H9 (cell line): ENCODE measurements around the gene NR1I2. TPM values are rescaled to one million over a fixed set of nuclear protein-coding genes. Genes with fewer than 3 reads are reported as not detected.

Experiments
- DNase-seq: peaks from one replicate; pipeline ENCODE4 v3.0.0-alpha.2; 2017
- H2AFZ ChIP-seq: one replicate; pipeline ENCODE4 v1.6.1; 2013; ENCODE audit warnings: mild to moderate bottlenecking, low read length, control low read depth, moderate library complexity
- H2AK5ac ChIP-seq: 2 replicates; pipeline ENCODE4 v1.6.1; 2013; ENCODE audit warnings: low read length, control low read depth, mixed read lengths; ENCODE audit not compliant: insufficient read length
- H2BK120ac ChIP-seq: one replicate; pipeline ENCODE4 v1.6.1; 2013; ENCODE audit warnings: low read depth, mild to moderate bottlenecking, low read length, control low read depth, inconsistent platforms; ENCODE audit not compliant: poor library complexity, severe bottlenecking
- H2BK12ac ChIP-seq: 2 replicates; pipeline ENCODE4 v1.6.1; 2013; ENCODE audit warnings: low read length, control low read depth, mixed read lengths, low read depth; ENCODE audit not compliant: insufficient read length
- H2BK15ac ChIP-seq: 2 replicates; pipeline ENCODE4 v1.6.1; 2013; ENCODE audit warnings: low read depth, low read length, control low read depth
- H2BK20ac ChIP-seq: one replicate; pipeline ENCODE4 v1.6.1; 2013; ENCODE audit warnings: low read depth, mild to moderate bottlenecking, low read length, control low read depth, inconsistent platforms; ENCODE audit not compliant: poor library complexity, severe bottlenecking
- H2BK5ac ChIP-seq: 2 replicates; pipeline ENCODE4 v1.6.1; 2013; ENCODE audit warnings: low read length, control low read depth, mixed read lengths; ENCODE audit not compliant: insufficient read length
- H3K14ac ChIP-seq: 2 replicates; pipeline ENCODE4 v1.6.1; 2013; ENCODE audit warnings: low read length, control low read depth; ENCODE audit not compliant: insufficient read depth
- H3K18ac ChIP-seq: 2 replicates; pipeline ENCODE4 v1.6.1; 2013; ENCODE audit warnings: low read depth, mild to moderate bottlenecking, mixed read lengths, low read length, control low read depth; ENCODE audit not compliant: insufficient read length
- H3K23ac ChIP-seq: 2 replicates; pipeline ENCODE4 v1.6.1; 2013; ENCODE audit warnings: low read length, control low read depth, mixed read lengths, low read depth; ENCODE audit not compliant: insufficient read length
- H3K23me2 ChIP-seq: 2 replicates; pipeline ENCODE4 v1.6.1; 2013; ENCODE audit warnings: low read depth, mild to moderate bottlenecking, mixed read lengths, low read length, control low read depth; ENCODE audit not compliant: insufficient read length, poor library complexity, severe bottlenecking
- H3K27ac ChIP-seq: 2 replicates; pipeline ENCODE4 v1.5.1; 2013; ENCODE audit warnings: low read length, control low read depth, mixed read lengths, low read depth; ENCODE audit not compliant: insufficient read length
- H3K27me3 ChIP-seq: 2 replicates; pipeline ENCODE4 v1.6.1; 2013; ENCODE audit warnings: low read length, control low read depth, inconsistent platforms; ENCODE audit not compliant: insufficient read depth
- H3K4ac ChIP-seq: 2 replicates; pipeline ENCODE4 v1.6.1; 2013; ENCODE audit warnings: low read depth, mild to moderate bottlenecking, control low read depth, inconsistent platforms, low read length, moderate library complexity
- H3K4me1 ChIP-seq: 2 replicates; pipeline ENCODE4 v1.6.1; 2013; ENCODE audit warnings: low read length, control low read depth, inconsistent platforms; ENCODE audit not compliant: insufficient read depth
- H3K4me2 ChIP-seq: 2 replicates; pipeline ENCODE4 v1.6.1; 2013; ENCODE audit warnings: low read length, control low read depth, mixed read lengths; ENCODE audit not compliant: insufficient read length, insufficient read depth
- H3K56ac ChIP-seq: 2 replicates; pipeline ENCODE4 v1.6.1; 2013; ENCODE audit warnings: low read depth, mild to moderate bottlenecking, mixed read lengths, low read length, control low read depth; ENCODE audit not compliant: insufficient read length
- H3K79me1 ChIP-seq: 2 replicates; pipeline ENCODE4 v1.6.1; 2013; ENCODE audit warnings: low read depth, mild to moderate bottlenecking, moderate library complexity, low read length, control low read depth, inconsistent platforms; ENCODE audit not compliant: insufficient read depth, poor library complexity, severe bottlenecking
- H3K79me2 ChIP-seq: 2 replicates; pipeline ENCODE4 v1.6.1; 2013; ENCODE audit warnings: low read length, control low read depth, inconsistent platforms; ENCODE audit not compliant: insufficient read depth
- H3K9ac ChIP-seq: 2 replicates; pipeline ENCODE4 v1.6.1; 2013; ENCODE audit warnings: low read length, control low read depth, mixed read lengths; ENCODE audit not compliant: insufficient read length; ENCODE audit errors: extremely low read depth
- H3K9me3 ChIP-seq: one replicate; pipeline ENCODE4 v1.6.1; 2013; ENCODE audit warnings: low read depth, low read length, inconsistent platforms; ENCODE audit not compliant: control insufficient read depth
- H3T11ph ChIP-seq: one replicate; pipeline ENCODE4 v1.6.1; 2013; ENCODE audit warnings: mild to moderate bottlenecking, low read length, control low read depth, inconsistent platforms
- H4K20me1 ChIP-seq: one replicate; pipeline ENCODE4 v1.6.1; 2013; ENCODE audit not compliant: control insufficient read depth, insufficient read length, insufficient read depth
- H4K5ac ChIP-seq: 2 replicates; pipeline ENCODE4 v1.6.1; 2013; ENCODE audit warnings: low read depth, mild to moderate bottlenecking, mixed read lengths, low read length, control low read depth; ENCODE audit not compliant: insufficient read length
- H4K8ac ChIP-seq: replicated peaks from 2 replicates; pipeline ENCODE4 v1.6.1; 2013; ENCODE audit warnings: low read length, control low read depth, mixed read lengths, low read depth; ENCODE audit not compliant: insufficient read length
- H4K91ac ChIP-seq: 2 replicates; pipeline ENCODE4 v1.6.1; 2013; ENCODE audit warnings: low read depth, mild to moderate bottlenecking, moderate library complexity, mixed read lengths, low read length, control low read depth; ENCODE audit not compliant: insufficient read length
- H3K27ac Mint-ChIP-seq, 3 experiments: 2 replicates in 2 of 3; 3 replicates in 1 of 3; pipeline ENCODE4 v1.8.0; 2020 to 2021; ENCODE audit warnings: mixed read lengths in 3 of 3, mild to moderate bottlenecking in 1 of 3, moderate library complexity in 1 of 3
- H3K27me3 Mint-ChIP-seq: 2 replicates; pipeline ENCODE4 v1.8.0; 2021; ENCODE audit warnings: low read depth, mild to moderate bottlenecking, moderate library complexity, mixed read lengths
- H3K36me3 Mint-ChIP-seq, 3 experiments: 2 replicates in 2 of 3; 3 replicates in 1 of 3; pipeline ENCODE4 v1.8.0; 2020 to 2021; ENCODE audit warnings: low read depth in 3 of 3, mixed read lengths in 3 of 3; ENCODE audit not compliant: insufficient read depth in 1 of 3
- H3K4me1 Mint-ChIP-seq, 2 experiments: 2 replicates each; pipeline ENCODE4 v1.8.0; 2020; ENCODE audit warnings: mixed read lengths in 2 of 2
- H3K4me3 Mint-ChIP-seq, 2 experiments: 2 replicates in 1 of 2; 3 replicates in 1 of 2; pipeline ENCODE4 v1.8.0; 2020 to 2021; ENCODE audit warnings: mild to moderate bottlenecking in 2 of 2, mixed read lengths in 2 of 2, moderate library complexity in 1 of 2
- H3K9me3 Mint-ChIP-seq, 2 experiments: 2 replicates in 1 of 2; 3 replicates in 1 of 2; pipeline ENCODE4 v1.8.0; 2020; ENCODE audit warnings: mild to moderate bottlenecking in 2 of 2, mixed read lengths in 2 of 2, moderate library complexity in 1 of 2
- WGBS: extraction: QIAGEN DNeasy Blood & Tissue Kit; methylation state at CpG from one replicate; pipeline ENCODE4 v1.1.7; 2013; ENCODE audit warnings: missing lambda C conversion rate, low lambda C conversion rate, mixed read lengths; ENCODE audit not compliant: insufficient read length; ENCODE audit errors: extremely low coverage; 5-methylcytosine and 5-hydroxymethylcytosine counted together
- total RNA-seq: library from RNA; stranded (reverse); gene quantifications from 2 replicates; pipeline ENCODE4 v1.2.1, GENCODE V29; 2021
- TF ChIP-seq, protein P1 (sequence below): fragments of 200-600 bp; sonication (generic); conservative IDR thresholded peaks from 3 replicates; pipeline ENCODE4 v1.8.0; 2021; ENCODE audit warnings: antibody characterized with exemption, mild to moderate bottlenecking

Gene NR1I2
- total RNA-seq, 1 experiment from 2014 or later = not detected

DNA sequence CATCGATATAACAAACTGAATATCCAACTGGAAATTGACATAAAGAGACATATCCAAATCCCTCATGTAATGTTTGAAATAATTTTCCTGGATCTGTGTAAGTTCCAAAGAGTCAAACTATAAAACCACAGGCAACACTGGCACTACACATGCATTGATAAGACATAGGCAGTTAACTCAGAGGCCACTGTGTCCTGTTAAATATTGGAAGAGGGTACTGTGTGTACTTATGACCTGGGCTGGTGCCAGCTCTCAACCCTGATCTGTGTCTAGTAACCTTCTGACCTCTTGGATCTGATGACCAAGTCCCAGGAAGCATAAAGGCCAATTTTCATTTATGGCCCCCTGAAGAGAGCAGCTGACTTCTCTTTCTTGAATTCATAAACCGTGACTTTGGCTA, 4.5 kb downstream of the NR1I2 start:
- TF ChIP-seq, protein P1, sequence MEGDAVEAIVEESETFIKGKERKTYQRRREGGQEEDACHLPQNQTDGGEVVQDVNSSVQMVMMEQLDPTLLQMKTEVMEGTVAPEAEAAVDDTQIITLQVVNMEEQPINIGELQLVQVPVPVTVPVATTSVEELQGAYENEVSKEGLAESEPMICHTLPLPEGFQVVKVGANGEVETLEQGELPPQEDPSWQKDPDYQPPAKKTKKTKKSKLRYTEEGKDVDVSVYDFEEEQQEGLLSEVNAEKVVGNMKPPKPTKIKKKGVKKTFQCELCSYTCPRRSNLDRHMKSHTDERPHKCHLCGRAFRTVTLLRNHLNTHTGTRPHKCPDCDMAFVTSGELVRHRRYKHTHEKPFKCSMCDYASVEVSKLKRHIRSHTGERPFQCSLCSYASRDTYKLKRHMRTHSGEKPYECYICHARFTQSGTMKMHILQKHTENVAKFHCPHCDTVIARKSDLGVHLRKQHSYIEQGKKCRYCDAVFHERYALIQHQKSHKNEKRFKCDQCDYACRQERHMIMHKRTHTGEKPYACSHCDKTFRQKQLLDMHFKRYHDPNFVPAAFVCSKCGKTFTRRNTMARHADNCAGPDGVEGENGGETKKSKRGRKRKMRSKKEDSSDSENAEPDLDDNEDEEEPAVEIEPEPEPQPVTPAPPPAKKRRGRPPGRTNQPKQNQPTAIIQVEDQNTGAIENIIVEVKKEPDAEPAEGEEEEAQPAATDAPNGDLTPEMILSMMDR = no peak
- no peaks in the 10 kb centered on the region for H3K9me3 ChIP-seq
- H2BK15ac ChIP-seq = no peak overlapping the region
- peaks cover 0 to 4% of the 10 kb centered on the region in 2 experiments; a peak in 2 of 4 replicates for H3K4me1 Mint-ChIP-seq
- H2BK5ac ChIP-seq = no peak overlapping the region
- H3K18ac ChIP-seq = no peak overlapping the region
- no peak overlapping the region for H3K27ac ChIP-seq
- no peak overlapping the region for H4K91ac ChIP-seq
- H3K9ac ChIP-seq = no peak overlapping the region
- no peak overlapping the region for H3K4me2 ChIP-seq
- H2BK120ac ChIP-seq = no peak overlapping the region
- H2AFZ ChIP-seq = no peak overlapping the region
- no peak overlapping the region; a peak in 1 of 7 replicates for H3K27ac Mint-ChIP-seq
- H3K27me3 ChIP-seq = no peaks in the 10 kb centered on the region
- H3K14ac ChIP-seq = no peak overlapping the region
- H2BK12ac ChIP-seq = no peak overlapping the region
- no peak for DNase-seq
- no peak overlapping the region for H2AK5ac ChIP-seq
- H3K4me3 Mint-ChIP-seq = no peak overlapping the region
- H3K9me3 Mint-ChIP-seq = no peaks in the 10 kb centered on the region; a peak in 1 of 5 replicates
- H3K79me2 ChIP-seq = no peaks in the 10 kb centered on the region
- H4K8ac ChIP-seq = no peak overlapping the region
- H3K56ac ChIP-seq = no peak overlapping the region
- H3K79me1 ChIP-seq = no peaks in the 10 kb centered on the region
- no peaks in the 10 kb centered on the region for H3K27me3 Mint-ChIP-seq
- no peak overlapping the region for H2BK20ac ChIP-seq
- H3K4ac ChIP-seq = no peak overlapping the region
- H3K36me3 Mint-ChIP-seq = no peaks in the 10 kb centered on the region
- WGBS = no CpG with 5 or more reads among the region's 2 CpGs
- no peaks in the 10 kb centered on the region for H3K4me1 ChIP-seq
- no peak overlapping the region for H4K5ac ChIP-seq
- no peak overlapping the region for H3K23ac ChIP-seq
- H3K23me2 ChIP-seq = no peaks in the 10 kb centered on the region
- H3T11ph ChIP-seq = no peak overlapping the region
- H4K20me1 ChIP-seq = no peaks in the 10 kb centered on the region
